Motor neuron (in vitro differentiated cells): Measurements from ENCODE around the gene TRIM47. TPM values are rescaled to one million over a fixed set of nuclear protein-coding genes. Genes with fewer than 3 reads are reported as not detected.

Source experiments
- ATAC-seq, 8 experiments: fragments of 200-7000 bp; cut with Tn5 transposase; replicated peaks in 6 of 8; 2 replicates each; pipeline ENCODE4 v1.8.0; 2021; ENCODE audit warnings: mild to moderate bottlenecking in 8 of 8, moderate library complexity in 8 of 8
- H3K27ac ChIP-seq, 2 donors: fragments of 250-450 bp; sonication (Bioruptor Pico); 2 replicates each; pipeline ENCODE4 v1.9.0; 2021; ENCODE audit warnings: antibody characterized with exemption in 2 of 2, mild to moderate bottlenecking in 2 of 2, moderate library complexity in 1 of 2
- H3K4me1 ChIP-seq, 2 donors: fragments of 250-450 bp; sonication (Bioruptor Pico); replicated peaks in 1 of 2; 2 replicates each; pipeline ENCODE4 v1.6.1; 2021; ENCODE audit warnings: antibody characterized with exemption in 2 of 2, mild to moderate bottlenecking in 2 of 2, moderate library complexity in 1 of 2
- H3K4me3 ChIP-seq, 5 donors: fragments of 250-450 bp; sonication (Bioruptor Pico); 2 replicates each; pipeline ENCODE4 v1.9.0; 2021; ENCODE audit warnings: antibody characterized with exemption in 5 of 5, mild to moderate bottlenecking in 5 of 5, moderate library complexity in 4 of 5
- WGBS, 10 experiments: fragments of 450-650 bp; shearing (Covaris generic); methylation state at CpG; one replicate each; pipeline ENCODE4 v1.0.0; 2022; 5-methylcytosine and 5-hydroxymethylcytosine counted together
- in situ Hi-C, 9 experiments: fragments of 400-800 bp; cut with MboI; loops; one replicate each; pipeline ENCODE4 v1.15.0; 2021; ENCODE audit warnings: low sequenced_read_pairs in 9 of 9, low pct_unique_long_range_greater_than_20kb in 2 of 9; ENCODE audit not compliant: unreplicated experiment in 9 of 9
- total RNA-seq, 8 experiments: library from RNA; unstranded; fragments of 300-600 nt; gene quantifications; 2 replicates each; pipeline versions ENCODE4 v1.2.3 to v1.2.4, GENCODE V29; 2022

The TRIM47 gene
- total RNA-seq, 8 experiments from 2014 or later: 0.67 to 15.1 (median 4.8) TPM

- in situ Hi-C loops: no loop called here
- H3K27ac ChIP-seq: no peak overlapping the region
- no peak overlapping the region for H3K4me3 ChIP-seq
- peaks cover 35 to 38% of the 10 kb centered on the region in 2 donors for H3K4me1 ChIP-seq
- ATAC-seq: no peak
- WGBS, 10 experiments: 47 to 100% methylated on average over 1 to 3 of the region's 15 CpGs; no CpG with 5 or more reads in 8 of the 10 experiments
Measured at GRCh38 chr17:75831032-75831571, 47.3 kb downstream of the TRIM47 start.

- no peak for ATAC-seq
- H3K27ac ChIP-seq: no peak overlapping the region
- 80 to 100% (median 100%) methylated on average over 1 to 4 of the region's 27 CpGs; no CpG with 5 or more reads in 6 of the 10 experiments for WGBS, 10 experiments
- in situ Hi-C loops: no loop called here
- peaks cover 33 to 34% of the 10 kb centered on the region in 2 donors for H3K4me1 ChIP-seq
- no peak overlapping the region for H3K4me3 ChIP-seq
Measured at GRCh38 chr17:75830164-75831031, 48.0 kb downstream of the TRIM47 start.

- no peak for ATAC-seq
- Histone ChIP-seq H3K4me1 (peaks cover 27 to 29% of the 10 kb centered on the region in 2 donors), H3K4me3 (no peak overlapping the region), H3K27ac (no peak overlapping the region)
- in situ Hi-C loops: no loop called here
- 86 to 93% methylated on average over 2 of the region's 7 CpGs; no CpG with 5 or more reads in 8 of the 10 experiments for WGBS, 10 experiments
Measured at GRCh38 chr17:75829747-75830146, 48.6 kb downstream of the TRIM47 start.

GRCh38 chr17:75828741-75829140 lies 49.6 kb downstream of the TRIM47 start:
- H3K4me1 ChIP-seq: peaks cover 27 to 29% of the 10 kb centered on the region in 2 donors
- in situ Hi-C loops: no loop called here
- no peak overlapping the region for H3K4me3 ChIP-seq
- H3K27ac ChIP-seq: no peak overlapping the region
- ATAC-seq: no peak
- 87 to 100% (median 94%) methylated on average over 1 to 8 of the region's 19 CpGs; no CpG with 5 or more reads in 5 of the 10 experiments for WGBS, 10 experiments

- Histone ChIP-seq H3K27ac (no peak overlapping the region), H3K4me3 (no peak overlapping the region), H3K4me1 (peaks cover 21 to 22% of the 10 kb centered on the region in 2 donors)
- in situ Hi-C loops: no loop called here
- 93 to 100% (median 100%) methylated on average over 1 to 4 of the region's 11 CpGs; no CpG with 5 or more reads in 7 of the 10 experiments for WGBS, 10 experiments
- no peak for ATAC-seq
Measured at GRCh38 chr17:75828076-75828400, 50.3 kb downstream of the TRIM47 start.

GRCh38 chr17:75827308-75828075 lies 50.9 kb downstream of the TRIM47 start:
- Histone ChIP-seq H3K27ac (peak overlapping the region in 1 of 2 donors; percentile 12), H3K4me1 (peaks cover 17 to 18% of the 10 kb centered on the region in 2 donors), H3K4me3 (no peak overlapping the region)
- ATAC-seq: peak; percentile 6 to 82 (median 74)
- in situ Hi-C loops: no loop called here
- WGBS, 10 experiments: 29 to 100% (median 97%) methylated on average over 2 to 11 of the region's 21 CpGs; no CpG with 5 or more reads in 6 of the 10 experiments

- ATAC-seq: no peak
- in situ Hi-C loops: no loop called here
- peaks cover 17 to 18% of the 10 kb centered on the region in 2 donors for H3K4me1 ChIP-seq
- H3K27ac ChIP-seq: peak overlapping the region in 1 of 2 donors; percentile 21
- H3K4me3 ChIP-seq: no peak overlapping the region
- WGBS, 10 experiments: 80 to 100% (median 90%) methylated on average over 2 to 6 of the region's 14 CpGs; no CpG with 5 or more reads in 4 of the 10 experiments
Measured at GRCh38 chr17:75826561-75827307, 51.6 kb downstream of the TRIM47 start.

GRCh38 chr17:75825748-75826370 lies 52.5 kb downstream of the TRIM47 start:
- no peak for ATAC-seq
- in situ Hi-C loops: no loop called here
- H3K4me1 ChIP-seq: peaks cover 13 to 17% of the 10 kb centered on the region in 2 donors
- no peak overlapping the region for H3K4me3 ChIP-seq
- H3K27ac ChIP-seq: no peak overlapping the region
- WGBS, 10 experiments: 50 to 100% (median 92%) methylated on average over 1 to 5 of the region's 12 CpGs; no CpG with 5 or more reads in 1 of the 10 experiments

GRCh38 chr17:75825149-75825552 lies 53.2 kb downstream of the TRIM47 start:
- in situ Hi-C loops: no loop called here
- 90% methylated on average over 4 of the region's 13 CpGs; no CpG with 5 or more reads in 9 of the 10 experiments for WGBS, 10 experiments
- peak in 3 of 8 experiments; percentile 70 to 80 (median 78) for ATAC-seq
- no peak overlapping the region for H3K27ac ChIP-seq
- no peak overlapping the region for H3K4me3 ChIP-seq
- H3K4me1 ChIP-seq: peaks cover 11 to 17% of the 10 kb centered on the region in 2 donors

GRCh38 chr17:75824666-75825065 lies 53.7 kb downstream of the TRIM47 start:
- Histone ChIP-seq H3K4me3 (no peak overlapping the region), H3K4me1 (peaks cover 11 to 17% of the 10 kb centered on the region in 2 donors), H3K27ac (peak overlapping the region in 1 of 2 donors; percentile 46)
- 0 to 20% methylated on average over 1 of the region's 2 CpGs; no CpG with 5 or more reads in 8 of the 10 experiments for WGBS, 10 experiments
- in situ Hi-C loops: no loop called here
- peak in 3 of 8 experiments; percentile 28 to 54 (median 36) for ATAC-seq
